GM23248 (cell line): ENCODE measurements around the gene TSPOAP1.

Source experiments
- EZH2 ChIP-seq: fragments of 200-600 bp; sonication (generic); IDR thresholded peaks from 2 replicates; pipeline ENCODE4 v1.6.1; 2018; ENCODE audit warnings: antibody characterized with exemption, mild to moderate bottlenecking; ENCODE audit not compliant: insufficient read depth, poor library complexity, severe bottlenecking
- EZH2phosphoT487 ChIP-seq: fragments of 200-600 bp; sonication (generic); IDR thresholded peaks from 2 replicates; pipeline ENCODE4 v1.6.1; 2018; ENCODE audit warnings: antibody characterized with exemption, moderate library complexity, mild to moderate bottlenecking, low read depth; ENCODE audit not compliant: insufficient read depth

DNA sequence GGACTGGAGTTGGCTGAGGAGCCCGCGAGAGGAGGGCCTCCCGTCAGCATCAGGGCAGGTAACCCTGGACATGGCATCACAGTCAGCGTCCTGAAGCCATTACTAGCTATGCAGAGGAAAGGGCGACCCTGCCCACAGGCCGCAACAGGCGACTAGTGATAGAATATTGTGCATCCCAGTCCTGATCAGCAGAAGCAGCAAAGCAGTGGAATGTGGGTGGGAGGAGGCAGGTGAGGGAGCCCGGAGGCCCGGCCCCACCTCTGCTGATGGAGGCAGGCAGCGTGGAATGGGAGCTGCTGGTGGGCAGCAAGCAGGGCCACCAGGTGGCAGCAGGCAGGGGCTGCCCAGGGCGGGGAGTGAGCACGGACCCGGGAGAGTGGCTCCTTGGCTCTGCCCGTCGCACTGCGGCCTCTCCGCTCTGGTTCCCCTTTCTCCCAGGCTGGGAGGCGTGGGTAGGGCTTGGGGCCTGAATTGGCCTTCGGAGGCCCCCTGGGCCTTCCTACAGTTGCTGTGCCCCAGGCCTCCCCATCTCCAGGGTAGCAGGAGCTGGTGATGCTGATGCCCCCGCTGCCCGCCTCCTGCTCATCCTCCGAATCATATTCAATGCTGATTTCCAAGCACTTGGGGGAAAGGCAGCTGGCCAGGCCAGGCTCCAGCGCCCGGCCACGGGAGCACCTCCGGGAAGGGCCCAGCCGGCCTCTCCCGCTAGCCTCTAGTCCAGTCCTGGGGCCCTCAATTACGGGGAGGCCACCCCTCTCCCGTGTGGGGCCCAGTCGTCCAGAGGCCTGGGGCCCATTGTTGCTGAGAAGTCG, 20.2 kb downstream of the TSPOAP1 start:
- TF ChIP-seq EZH2phosphoT487 (no peak), EZH2 (no peak)
